T-helper 1 cell treated with Interleukin-12 subunit alpha and Interleukin-12 subunit beta and Interleukin-4 antibody, amounts not matched to agents 30 μg/mL and 1 μg/mL, for 36 hours (primary cell): ENCODE results near the gene KRT13.

Source experiments
- H3K27ac Mint-ChIP-seq: one replicate; pipeline ENCODE4 v1.8.0; 2021; ENCODE audit warnings: mild to moderate bottlenecking, mixed read lengths
- H3K27me3 Mint-ChIP-seq: one replicate; pipeline ENCODE4 v1.8.0; 2021; ENCODE audit warnings: low read depth, mixed read lengths
- H3K36me3 Mint-ChIP-seq: one replicate; pipeline ENCODE4 v1.8.0; 2021; ENCODE audit warnings: low read depth, mixed read lengths
- H3K4me1 Mint-ChIP-seq: one replicate; pipeline ENCODE4 v1.8.0; 2021; ENCODE audit warnings: low read depth, mixed read lengths
- H3K4me3 Mint-ChIP-seq: one replicate; pipeline ENCODE4 v1.8.0; 2021; ENCODE audit warnings: mild to moderate bottlenecking, moderate library complexity, mixed read lengths
- H3K9me3 Mint-ChIP-seq: one replicate; pipeline ENCODE4 v1.8.0; 2021; ENCODE audit warnings: mixed read lengths

The KRT13 gene

GRCh38 chr17:41531993-41532392 lies 26.6 kb upstream of the KRT13 start:
- Mint-ChIP-seq H3K4me3 (no peak overlapping the region), H3K9me3 (no peaks in the 10 kb centered on the region), H3K27ac (no peak overlapping the region), H3K27me3 (peaks cover 67% of the 10 kb centered on the region), H3K4me1 (no peaks in the 10 kb centered on the region), H3K36me3 (no peaks in the 10 kb centered on the region)

GRCh38 chr17:41530062-41531048 lies 24.9 kb upstream of the KRT13 start:
- H3K27me3 Mint-ChIP-seq: peaks cover 72% of the 10 kb centered on the region
- no peaks in the 10 kb centered on the region for H3K36me3 Mint-ChIP-seq
- no peak overlapping the region for H3K4me3 Mint-ChIP-seq
- no peaks in the 10 kb centered on the region for H3K4me1 Mint-ChIP-seq
- H3K9me3 Mint-ChIP-seq: no peaks in the 10 kb centered on the region
- H3K27ac Mint-ChIP-seq: no peak overlapping the region

GRCh38 chr17:41529491-41529915 lies 24.1 kb upstream of the KRT13 start:
- no peaks in the 10 kb centered on the region for H3K36me3 Mint-ChIP-seq
- H3K4me3 Mint-ChIP-seq: no peak overlapping the region
- peaks cover 65% of the 10 kb centered on the region for H3K27me3 Mint-ChIP-seq
- no peak overlapping the region for H3K27ac Mint-ChIP-seq
- H3K9me3 Mint-ChIP-seq: no peaks in the 10 kb centered on the region
- no peaks in the 10 kb centered on the region for H3K4me1 Mint-ChIP-seq

GRCh38 chr17:41528959-41529353 lies 23.5 kb upstream of the KRT13 start:
- H3K4me1 Mint-ChIP-seq: no peaks in the 10 kb centered on the region
- H3K27ac Mint-ChIP-seq: no peak overlapping the region
- no peak overlapping the region for H3K4me3 Mint-ChIP-seq
- H3K27me3 Mint-ChIP-seq: peaks cover 65% of the 10 kb centered on the region
- H3K9me3 Mint-ChIP-seq: no peaks in the 10 kb centered on the region
- H3K36me3 Mint-ChIP-seq: no peaks in the 10 kb centered on the region

- Mint-ChIP-seq H3K36me3 (no peaks in the 10 kb centered on the region), H3K4me3 (no peak overlapping the region), H3K9me3 (no peaks in the 10 kb centered on the region), H3K27me3 (peaks cover 54% of the 10 kb centered on the region), H3K27ac (no peak overlapping the region), H3K4me1 (no peaks in the 10 kb centered on the region)
These were observed 21.9 kb upstream of the KRT13 start for GRCh38 chr17:41527063-41528023.

GRCh38 chr17:41524261-41524660 lies 18.8 kb upstream of the KRT13 start:
- Mint-ChIP-seq H3K4me3 (no peak overlapping the region), H3K4me1 (no peaks in the 10 kb centered on the region), H3K9me3 (no peaks in the 10 kb centered on the region), H3K27me3 (peaks cover 28% of the 10 kb centered on the region), H3K27ac (no peak overlapping the region), H3K36me3 (no peaks in the 10 kb centered on the region)

GRCh38 chr17:41523787-41524186 lies 18.4 kb upstream of the KRT13 start:
- H3K27me3 Mint-ChIP-seq: peaks cover 23% of the 10 kb centered on the region
- H3K4me1 Mint-ChIP-seq: no peaks in the 10 kb centered on the region
- H3K36me3 Mint-ChIP-seq: no peaks in the 10 kb centered on the region
- H3K4me3 Mint-ChIP-seq: no peak overlapping the region
- H3K27ac Mint-ChIP-seq: no peak overlapping the region
- H3K9me3 Mint-ChIP-seq: no peaks in the 10 kb centered on the region

GRCh38 chr17:41523225-41523593 lies 17.8 kb upstream of the KRT13 start:
- H3K27ac Mint-ChIP-seq: no peak overlapping the region
- no peaks in the 10 kb centered on the region for H3K36me3 Mint-ChIP-seq
- no peaks in the 10 kb centered on the region for H3K4me1 Mint-ChIP-seq
- peaks cover 17% of the 10 kb centered on the region for H3K27me3 Mint-ChIP-seq
- no peak overlapping the region for H3K4me3 Mint-ChIP-seq
- no peaks in the 10 kb centered on the region for H3K9me3 Mint-ChIP-seq

- H3K27me3 Mint-ChIP-seq: peaks cover 14% of the 10 kb centered on the region
These were observed 17.2 kb upstream of the KRT13 start for GRCh38 chr17:41522301-41523224.

GRCh38 chr17:41521574-41522261 lies 16.3 kb upstream of the KRT13 start:
- Mint-ChIP-seq H3K27me3 (peaks cover 6% of the 10 kb centered on the region), H3K36me3 (no peaks in the 10 kb centered on the region), H3K4me1 (no peaks in the 10 kb centered on the region), H3K4me3 (no peak overlapping the region), H3K27ac (no peak overlapping the region), H3K9me3 (no peaks in the 10 kb centered on the region)

More at GRCh38 chr17:41522301-41523224, 17.2 kb upstream of the KRT13 start:
- Mint-ChIP-seq H3K4me1 (no peaks in the 10 kb centered on the region), H3K36me3 (no peaks in the 10 kb centered on the region), H3K27ac (no peak overlapping the region), H3K9me3 (no peaks in the 10 kb centered on the region), H3K4me3 (no peak overlapping the region)

GRCh38 chr17:41520821-41521521 lies 15.6 kb upstream of the KRT13 start:
- H3K4me1 Mint-ChIP-seq: no peaks in the 10 kb centered on the region
- H3K27ac Mint-ChIP-seq: no peak overlapping the region
- no peaks in the 10 kb centered on the region for H3K9me3 Mint-ChIP-seq
- H3K36me3 Mint-ChIP-seq: no peaks in the 10 kb centered on the region
- no peak overlapping the region for H3K4me3 Mint-ChIP-seq
- peaks cover 5% of the 10 kb centered on the region for H3K27me3 Mint-ChIP-seq

GRCh38 chr17:41519501-41520224 lies 14.3 kb upstream of the KRT13 start:
- Mint-ChIP-seq H3K4me1 (no peaks in the 10 kb centered on the region), H3K27me3 (peaks cover under 1% of the 10 kb centered on the region), H3K9me3 (no peaks in the 10 kb centered on the region), H3K4me3 (no peak overlapping the region), H3K27ac (no peak overlapping the region), H3K36me3 (no peaks in the 10 kb centered on the region)
